Measurements from ENCODE around the gene ZNF593.

Gene ZNF593

DNA sequence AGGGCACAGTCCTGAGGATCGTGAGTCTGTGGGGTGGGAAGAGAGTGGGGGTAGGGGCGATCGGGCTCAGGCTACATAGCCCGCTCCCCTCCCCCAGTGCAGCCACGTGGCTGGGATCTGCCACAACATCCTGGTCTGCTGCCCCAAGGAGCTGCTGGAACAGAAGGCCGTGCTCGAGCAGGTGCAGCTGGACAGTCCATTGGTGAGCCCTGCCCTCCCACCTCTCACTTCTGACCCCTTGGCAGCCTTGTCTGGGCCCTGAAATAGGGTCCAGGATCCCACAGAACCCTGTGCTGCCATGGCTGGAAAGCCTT is 12.6 kb downstream of the ZNF593 start:
- H2BK120ac ChIP-seq (ENCODE audit: low read depth, low read length), result no peak overlapping the region
- no peak overlapping the region for H3K23ac ChIP-seq (ENCODE audit: low read length)
- WGBS (ENCODE audit: extremely low coverage, insufficient coverage, low lambda C conversion rate), result no CpG with 5 or more reads among the region's 7 CpGs
- H3K36me3 ChIP-seq (ENCODE audit: control insufficient read depth, insufficient read depth, low read length), result no peaks in the 10 kb centered on the region
- H2BK15ac ChIP-seq (replicated peaks; ENCODE audit: low read depth), result no peak overlapping the region
- no peaks in the 10 kb centered on the region for H3K27me3 ChIP-seq (ENCODE audit: insufficient read depth, low read length, poor library complexity)
- H3K27ac ChIP-seq (ENCODE audit: low read depth, low read length), result no peak overlapping the region
- no peak overlapping the region for H3K4me3 ChIP-seq (ENCODE audit: low read length)
- H3K79me2 ChIP-seq (ENCODE audit: control insufficient read depth, insufficient read depth, low read length), result no peaks in the 10 kb centered on the region
- no peak overlapping the region for H2BK5ac ChIP-seq (ENCODE audit: low read length)
- H3K4me2 ChIP-seq (ENCODE audit: low read length), result no peak overlapping the region
- no peak overlapping the region for H3K56ac ChIP-seq (ENCODE audit: low read length)
- H3K18ac ChIP-seq (ENCODE audit: low read length), result no peak overlapping the region
- H2AK5ac ChIP-seq (ENCODE audit: low read length), result no peak overlapping the region
- no peak for DNase-seq
- no peaks in the 10 kb centered on the region for H3K4me1 ChIP-seq (ENCODE audit: control insufficient read depth, low read depth, low read length)
- H3K4ac ChIP-seq (ENCODE audit: low read depth, low read length), result no peak overlapping the region
- H4K5ac ChIP-seq (ENCODE audit: low read length), result no peak overlapping the region
- H3K9ac ChIP-seq (ENCODE audit: low read length), result no peak overlapping the region
- H4K8ac ChIP-seq (ENCODE audit: low read depth, low read length), result no peak overlapping the region
- no peaks in the 10 kb centered on the region for H3K79me1 ChIP-seq (ENCODE audit: low read length)

GRCh38 chr1:26184086-26184485 is 14.4 kb downstream of the ZNF593 start:
- Histone ChIP-seq H3K56ac (ENCODE audit: low read length) (no peak overlapping the region), H4K5ac (ENCODE audit: low read length) (no peak overlapping the region), H3K36me3 (ENCODE audit: control insufficient read depth, insufficient read depth, low read length) (no peaks in the 10 kb centered on the region), H2BK15ac (replicated peaks; ENCODE audit: low read depth) (no peak overlapping the region), H2BK120ac (ENCODE audit: low read depth, low read length) (no peak overlapping the region), H3K18ac (ENCODE audit: low read length) (no peak overlapping the region), H3K4me3 (ENCODE audit: low read length) (no peak overlapping the region), H3K4me2 (ENCODE audit: low read length) (no peak overlapping the region), H3K4ac (ENCODE audit: low read depth, low read length) (no peak overlapping the region), H3K4me1 (ENCODE audit: control insufficient read depth, low read depth, low read length) (no peaks in the 10 kb centered on the region), H3K9ac (ENCODE audit: low read length) (no peak overlapping the region), H3K79me1 (ENCODE audit: low read length) (no peaks in the 10 kb centered on the region), H3K27ac (ENCODE audit: low read depth, low read length) (no peak overlapping the region), H3K23ac (ENCODE audit: low read length) (no peak overlapping the region), H3K27me3 (ENCODE audit: insufficient read depth, low read length, poor library complexity) (no peaks in the 10 kb centered on the region), H2AK5ac (ENCODE audit: low read length) (no peak overlapping the region), H2BK5ac (ENCODE audit: low read length) (no peak overlapping the region), H4K8ac (ENCODE audit: low read depth, low read length) (no peak overlapping the region), H3K79me2 (ENCODE audit: control insufficient read depth, insufficient read depth, low read length) (no peaks in the 10 kb centered on the region)
- no CpG with 5 or more reads among the region's 7 CpGs for WGBS (ENCODE audit: extremely low coverage, insufficient coverage, low lambda C conversion rate)
- no peak for DNase-seq

DNA sequence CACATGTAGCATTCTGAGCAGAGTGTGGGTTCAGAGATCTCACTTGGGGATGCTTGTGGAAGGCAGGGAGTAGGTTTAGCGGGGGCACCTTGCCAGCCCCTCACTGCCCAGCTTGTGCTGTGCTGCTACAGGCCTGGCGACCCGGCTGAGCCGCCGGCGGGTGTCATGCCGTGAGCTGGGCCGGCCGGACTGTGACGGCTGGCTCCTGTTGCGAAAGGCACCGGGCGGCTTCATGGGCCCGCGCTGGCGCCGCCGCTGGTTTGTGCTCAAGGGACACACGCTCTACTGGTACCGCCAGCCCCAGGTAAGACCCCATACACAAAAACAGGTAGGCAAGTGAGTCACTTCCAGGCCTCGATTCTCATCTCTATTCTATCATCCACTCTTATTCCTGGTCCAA is 15.2 kb downstream of the ZNF593 start:
- Histone ChIP-seq H3K9ac (ENCODE audit: low read length) (no peak overlapping the region), H3K4me2 (ENCODE audit: low read length) (no peak overlapping the region), H3K4me1 (ENCODE audit: control insufficient read depth, low read depth, low read length) (no peaks in the 10 kb centered on the region), H3K27ac (ENCODE audit: low read depth, low read length) (no peak overlapping the region), H2BK120ac (ENCODE audit: low read depth, low read length) (no peak overlapping the region), H3K79me2 (ENCODE audit: control insufficient read depth, insufficient read depth, low read length) (no peaks in the 10 kb centered on the region), H2AK5ac (ENCODE audit: low read length) (no peak overlapping the region), H2BK15ac (replicated peaks; ENCODE audit: low read depth) (no peak overlapping the region), H3K79me1 (ENCODE audit: low read length) (no peaks in the 10 kb centered on the region), H2BK5ac (ENCODE audit: low read length) (no peak overlapping the region), H3K27me3 (ENCODE audit: insufficient read depth, low read length, poor library complexity) (no peaks in the 10 kb centered on the region), H3K36me3 (ENCODE audit: control insufficient read depth, insufficient read depth, low read length) (no peaks in the 10 kb centered on the region), H3K4me3 (ENCODE audit: low read length) (no peak overlapping the region), H3K56ac (ENCODE audit: low read length) (no peak overlapping the region), H3K4ac (ENCODE audit: low read depth, low read length) (no peak overlapping the region), H4K8ac (ENCODE audit: low read depth, low read length) (no peak overlapping the region), H3K18ac (ENCODE audit: low read length) (no peak overlapping the region), H4K5ac (ENCODE audit: low read length) (no peak overlapping the region), H3K23ac (ENCODE audit: low read length) (no peak overlapping the region)
- DNase-seq, result no peak
- WGBS (ENCODE audit: extremely low coverage, insufficient coverage, low lambda C conversion rate), result no CpG with 5 or more reads among the region's 21 CpGs

- Histone ChIP-seq H3K4ac (ENCODE audit: low read depth, low read length) (no peak overlapping the region), H3K4me1 (ENCODE audit: control insufficient read depth, low read depth, low read length) (peaks cover 3% of the 10 kb centered on the region), H3K4me3 (ENCODE audit: low read length) (no peak overlapping the region), H2BK15ac (replicated peaks; ENCODE audit: low read depth) (no peak overlapping the region), H3K9ac (ENCODE audit: low read length) (no peak overlapping the region), H4K8ac (ENCODE audit: low read depth, low read length) (no peak overlapping the region), H2AK5ac (ENCODE audit: low read length) (no peak overlapping the region), H3K79me2 (ENCODE audit: control insufficient read depth, insufficient read depth, low read length) (no peaks in the 10 kb centered on the region), H3K23ac (ENCODE audit: low read length) (no peak overlapping the region), H3K36me3 (ENCODE audit: control insufficient read depth, insufficient read depth, low read length) (no peaks in the 10 kb centered on the region), H2BK5ac (ENCODE audit: low read length) (no peak overlapping the region), H3K79me1 (ENCODE audit: low read length) (no peaks in the 10 kb centered on the region), H3K27ac (ENCODE audit: low read depth, low read length) (no peak overlapping the region), H3K18ac (ENCODE audit: low read length) (no peak overlapping the region), H3K4me2 (ENCODE audit: low read length) (no peak overlapping the region), H2BK120ac (ENCODE audit: low read depth, low read length) (no peak overlapping the region), H3K56ac (ENCODE audit: low read length) (no peak overlapping the region), H4K5ac (ENCODE audit: low read length) (no peak overlapping the region), H3K27me3 (ENCODE audit: insufficient read depth, low read length, poor library complexity) (no peaks in the 10 kb centered on the region)
- DNase-seq, result no peak
- WGBS (ENCODE audit: extremely low coverage, insufficient coverage, low lambda C conversion rate), result no CpG with 5 or more reads among the region's 6 CpGs
Observed at GRCh38 chr1:26187882-26188281, 18.2 kb downstream of the ZNF593 start.

- no peaks in the 10 kb centered on the region for H3K36me3 ChIP-seq (ENCODE audit: control insufficient read depth, insufficient read depth, low read length)
- no peak overlapping the region for H3K4ac ChIP-seq (ENCODE audit: low read depth, low read length)
- H3K18ac ChIP-seq (ENCODE audit: low read length), result no peak overlapping the region
- no peak overlapping the region for H4K5ac ChIP-seq (ENCODE audit: low read length)
- no peak overlapping the region for H2AK5ac ChIP-seq (ENCODE audit: low read length)
- H3K4me3 ChIP-seq (ENCODE audit: low read length), result no peak overlapping the region
- WGBS (ENCODE audit: extremely low coverage, insufficient coverage, low lambda C conversion rate), result no CpG with 5 or more reads among the region's 8 CpGs
- no peaks in the 10 kb centered on the region for H3K27me3 ChIP-seq (ENCODE audit: insufficient read depth, low read length, poor library complexity)
- no peak overlapping the region for H3K23ac ChIP-seq (ENCODE audit: low read length)
- H3K56ac ChIP-seq (ENCODE audit: low read length), result no peak overlapping the region
- no peak overlapping the region for H3K9ac ChIP-seq (ENCODE audit: low read length)
- no peak for DNase-seq
- no peak overlapping the region for H2BK15ac ChIP-seq (replicated peaks; ENCODE audit: low read depth)
- H3K4me2 ChIP-seq (ENCODE audit: low read length), result no peak overlapping the region
- H2BK5ac ChIP-seq (ENCODE audit: low read length), result no peak overlapping the region
- H3K79me1 ChIP-seq (ENCODE audit: low read length), result no peaks in the 10 kb centered on the region
- H3K4me1 ChIP-seq (ENCODE audit: control insufficient read depth, low read depth, low read length), result peaks cover 3% of the 10 kb centered on the region
- H3K27ac ChIP-seq (ENCODE audit: low read depth, low read length), result no peak overlapping the region
- H4K8ac ChIP-seq (ENCODE audit: low read depth, low read length), result no peak overlapping the region
- no peak overlapping the region for H2BK120ac ChIP-seq (ENCODE audit: low read depth, low read length)
- no peaks in the 10 kb centered on the region for H3K79me2 ChIP-seq (ENCODE audit: control insufficient read depth, insufficient read depth, low read length)
Observed at GRCh38 chr1:26188477-26188876, 18.8 kb downstream of the ZNF593 start.

DNA sequence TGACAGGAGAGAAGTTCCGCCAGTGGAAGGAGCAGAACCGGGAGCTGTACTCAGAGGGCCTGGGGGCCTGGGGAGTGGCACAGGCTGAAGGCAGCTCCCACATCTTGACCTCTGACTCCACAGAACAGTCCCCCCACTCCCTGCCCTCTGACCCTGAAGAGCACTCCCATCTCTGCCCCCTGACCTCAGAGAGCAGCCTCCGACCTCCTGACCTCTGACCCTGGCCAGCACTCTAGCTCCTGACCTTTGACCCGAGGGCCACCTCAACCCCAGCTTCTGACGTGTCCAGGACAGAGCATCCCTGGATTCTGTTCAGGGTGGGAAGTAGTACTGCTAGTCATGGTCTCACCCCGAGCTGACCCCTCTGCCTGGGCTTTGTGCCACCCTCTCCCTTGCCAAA is 19.6 kb downstream of the ZNF593 start:
- no peaks in the 10 kb centered on the region for H3K79me1 ChIP-seq (ENCODE audit: low read length)
- WGBS (ENCODE audit: extremely low coverage, insufficient coverage, low lambda C conversion rate), result no CpG with 5 or more reads among the region's 6 CpGs
- H3K4me1 ChIP-seq (ENCODE audit: control insufficient read depth, low read depth, low read length), result peaks cover 3% of the 10 kb centered on the region
- no peak overlapping the region for H3K4me3 ChIP-seq (ENCODE audit: low read length)
- H3K79me2 ChIP-seq (ENCODE audit: control insufficient read depth, insufficient read depth, low read length), result no peaks in the 10 kb centered on the region
- no peak overlapping the region for H4K8ac ChIP-seq (ENCODE audit: low read depth, low read length)
- no peak overlapping the region for H3K4me2 ChIP-seq (ENCODE audit: low read length)
- H3K27ac ChIP-seq (ENCODE audit: low read depth, low read length), result no peak overlapping the region
- H2BK120ac ChIP-seq (ENCODE audit: low read depth, low read length), result no peak overlapping the region
- H2AK5ac ChIP-seq (ENCODE audit: low read length), result no peak overlapping the region
- no peak overlapping the region for H3K18ac ChIP-seq (ENCODE audit: low read length)
- no peak overlapping the region for H4K5ac ChIP-seq (ENCODE audit: low read length)
- H3K4ac ChIP-seq (ENCODE audit: low read depth, low read length), result no peak overlapping the region
- no peaks in the 10 kb centered on the region for H3K36me3 ChIP-seq (ENCODE audit: control insufficient read depth, insufficient read depth, low read length)
- H3K27me3 ChIP-seq (ENCODE audit: insufficient read depth, low read length, poor library complexity), result no peaks in the 10 kb centered on the region
- H3K9ac ChIP-seq (ENCODE audit: low read length), result no peak overlapping the region
- no peak overlapping the region for H2BK15ac ChIP-seq (replicated peaks; ENCODE audit: low read depth)
- H2BK5ac ChIP-seq (ENCODE audit: low read length), result no peak overlapping the region
- DNase-seq, result no peak
- H3K23ac ChIP-seq (ENCODE audit: low read length), result no peak overlapping the region
- H3K56ac ChIP-seq (ENCODE audit: low read length), result no peak overlapping the region

Data from mesendoderm (in vitro differentiated cells).